HG02970 (cell line): ENCODE data around the gene BRD3OS.

Experiments
- ATAC-seq: cut with Tn5 transposase; IDR thresholded peaks from one replicate; pipeline ENCODE4 v1.9.1; 2021; ENCODE audit warnings: mild to moderate bottlenecking, moderate library complexity, moderate number of reproducible peaks; ENCODE audit not compliant: unreplicated experiment, low FRiP score

BRD3OS gene

DNA sequence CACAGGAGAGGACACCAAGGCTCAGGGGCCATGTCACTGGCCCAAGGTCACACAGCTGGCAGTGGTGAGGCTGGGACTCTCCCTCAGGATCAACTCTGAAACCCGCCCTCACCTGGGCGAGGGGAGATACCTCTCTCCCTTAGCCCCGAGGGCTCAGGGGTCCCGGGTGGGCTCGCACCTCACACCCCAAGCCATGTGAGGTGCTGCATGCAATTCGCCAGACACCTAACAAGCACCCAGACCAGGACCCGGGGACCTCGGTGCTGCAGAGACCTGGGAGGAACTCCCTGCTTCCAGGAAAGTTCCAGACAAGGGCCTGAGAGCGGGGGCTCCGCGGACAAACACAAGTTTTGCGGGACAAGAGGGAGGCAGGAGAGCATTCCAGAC, 23.3 kb downstream of the BRD3OS start:
- no peak for ATAC-seq

DNA sequence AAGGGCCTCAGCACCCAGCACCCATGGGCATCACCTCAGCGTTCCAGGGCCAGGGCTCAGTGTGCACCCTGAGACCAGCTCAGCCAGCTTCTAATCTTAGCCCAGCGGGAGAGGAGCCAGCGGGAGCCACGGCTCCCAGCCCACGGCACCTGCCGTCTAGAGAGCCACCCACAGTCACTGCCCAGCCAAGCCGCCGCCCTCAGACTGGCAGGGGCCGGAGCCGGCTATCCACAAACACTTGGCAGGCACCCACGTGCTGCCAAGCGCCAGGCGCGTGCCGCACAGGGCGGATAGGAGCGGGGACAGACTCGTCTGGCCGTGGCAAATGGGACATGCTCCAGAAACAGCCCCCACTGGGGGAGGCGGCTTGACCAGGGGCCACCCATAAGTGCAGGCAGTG, 24.0 kb downstream of the BRD3OS start:
- ATAC-seq = no peak

GRCh38 chr9:134049772-134050588, 24.7 kb downstream of the BRD3OS start:
- ATAC-seq = no peak

GRCh38 chr9:134050726-134051125, 25.4 kb downstream of the BRD3OS start:
- no peak for ATAC-seq

- ATAC-seq = no peak
These were observed 26.0 kb downstream of the BRD3OS start for GRCh38 chr9:134051319-134051718.

DNA sequence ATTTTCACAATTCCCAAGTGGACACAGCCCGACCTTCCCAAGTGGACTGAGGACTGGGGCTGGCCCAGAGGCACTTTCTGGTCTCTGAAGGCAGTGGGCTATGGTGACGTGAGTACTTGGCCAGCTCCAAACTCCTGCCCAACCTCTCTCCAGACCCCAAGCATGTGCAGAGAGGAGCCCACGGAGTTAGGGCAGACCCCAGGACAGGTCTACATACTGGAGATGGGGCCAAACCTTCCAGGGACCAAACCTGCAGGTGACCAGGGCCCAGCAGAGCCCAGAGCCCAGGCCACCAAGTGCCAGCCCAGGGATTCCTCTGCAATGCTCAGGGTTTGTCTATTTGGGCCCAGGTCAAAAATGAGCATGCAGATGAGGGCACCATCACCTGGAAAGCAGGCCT, 27.2 kb downstream of the BRD3OS start:
- ATAC-seq = no peak

DNA sequence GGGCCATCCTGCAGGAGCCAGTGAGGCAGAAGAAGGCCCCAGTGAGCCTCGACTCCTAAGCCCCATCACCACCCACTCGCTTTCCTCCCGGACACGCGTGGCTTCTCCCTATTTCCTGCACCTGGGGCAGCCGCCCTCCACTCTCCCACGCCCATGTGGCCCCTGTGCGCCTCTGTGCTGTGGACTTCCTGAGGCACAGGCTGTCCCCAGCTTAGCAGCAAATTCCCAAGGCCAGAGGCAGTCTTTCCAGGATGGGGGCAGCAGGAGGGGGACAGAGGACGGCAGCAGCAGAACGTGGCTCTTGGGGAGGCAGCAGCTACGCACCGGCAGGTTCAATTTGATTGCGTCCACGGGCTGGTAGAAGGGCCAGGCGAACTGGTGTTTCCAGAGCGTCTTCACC, 27.7 kb downstream of the BRD3OS start:
- ATAC-seq = no peak

GRCh38 chr9:134053401-134053871, 28.2 kb downstream of the BRD3OS start:
- no peak for ATAC-seq

- no peak for ATAC-seq
These were observed 28.9 kb downstream of the BRD3OS start for GRCh38 chr9:134053941-134054761.

GRCh38 chr9:134054891-134055811, 29.9 kb downstream of the BRD3OS start:
- ATAC-seq = no peak

GRCh38 chr9:134055981-134056461, 30.7 kb downstream of the BRD3OS start:
- ATAC-seq = no peak

- no peak for ATAC-seq
These were observed 31.4 kb downstream of the BRD3OS start for GRCh38 chr9:134056483-134057306.

DNA sequence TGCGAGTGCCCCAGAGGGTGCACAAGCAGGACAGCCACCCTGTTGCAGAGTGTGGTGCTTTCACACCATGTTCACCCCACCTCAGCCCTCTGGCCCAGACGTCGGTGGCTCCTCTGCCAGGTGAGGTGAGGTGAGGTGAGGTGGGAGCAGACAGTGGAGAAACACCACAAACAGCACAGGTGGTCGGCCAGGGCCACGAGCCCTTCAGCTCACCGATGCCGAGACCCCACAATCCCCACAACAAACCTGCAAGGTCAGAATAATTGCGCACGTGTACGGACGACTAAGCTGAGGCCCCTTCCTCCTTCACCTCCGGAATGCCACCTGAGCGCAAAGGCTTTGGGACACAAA, 32.0 kb downstream of the BRD3OS start:
- no peak for ATAC-seq

- no peak for ATAC-seq
These were observed 32.7 kb downstream of the BRD3OS start for GRCh38 chr9:134057751-134058701.

- no peak for ATAC-seq
These were observed 33.4 kb downstream of the BRD3OS start for GRCh38 chr9:134058716-134059115.

GRCh38 chr9:134059188-134059641, 33.9 kb downstream of the BRD3OS start:
- no peak for ATAC-seq

GRCh38 chr9:134059661-134060395, 34.5 kb downstream of the BRD3OS start:
- ATAC-seq = peak; percentile 65

- no peak for ATAC-seq
These were observed 35.3 kb downstream of the BRD3OS start for GRCh38 chr9:134060546-134060945.
